Peyer's patch (tissue), 4 donors: ENCODE data around the gene UBAC2. TPM values are rescaled to one million over a fixed set of nuclear protein-coding genes. Genes with fewer than 3 reads are reported as not detected.

ENCODE experiments used
- DNase-seq, 3 donors: peaks; one replicate each; pipeline ENCODE4 v3.0.0-alpha.2; 2017 to 2019
- H3K27ac ChIP-seq, 4 donors: fragments of 200-600 bp; sonication (generic); one replicate each; pipeline ENCODE4 v1.5.1; 2016 to 2019
- H3K27me3 ChIP-seq, 2 donors: fragments of 200-600 bp; sonication (generic); one replicate each; pipeline ENCODE4 v1.5.1; 2019
- H3K36me3 ChIP-seq, 3 donors: fragments of 200-600 bp; sonication (generic); one replicate each; pipeline ENCODE4 v1.5.1; 2016 to 2019
- H3K4me1 ChIP-seq, 4 donors: fragments of 200-600 bp; sonication (generic); one replicate each; pipeline ENCODE4 v1.5.1; 2016 to 2019
- H3K4me3 ChIP-seq, 4 donors: fragments of 200-600 bp; sonication (generic); 1 replicate in 3 of 4; 2 replicates in 1 of 4; pipeline ENCODE4 v1.5.1; 2016 to 2019; ENCODE audit warnings: mild to moderate bottlenecking in 1 of 4
- H3K9me3 ChIP-seq, 4 donors: fragments of 200-600 bp; sonication (generic); one replicate each; pipeline ENCODE4 v1.5.1; 2016 to 2019; ENCODE audit warnings: mild to moderate bottlenecking in 1 of 4
- POLR2A ChIP-seq, 2 donors: fragments of 450-650 bp; IDR thresholded peaks; one replicate each; pipeline ENCODE4 v1.5.1; 2017; ENCODE audit warnings: antibody characterized with exemption in 2 of 2, mild to moderate bottlenecking in 2 of 2, moderate library complexity in 2 of 2
- total RNA-seq, 4 donors: library from RNA; depleted of rRNA; stranded (reverse); fragments of >200 nt; gene quantifications; one replicate each; pipeline ENCODE4 v1.1.0, GENCODE V29; 2016
- TF ChIP-seq, protein P1 (sequence below), 6 experiments: fragments of 450-650 bp in 4 of 6; fragments of 200-600 bp in 2 of 6; sonication (generic) in 1 of 6; IDR thresholded peaks; one replicate each; pipeline ENCODE4 v1.5.1; 2017 to 2019; ENCODE audit warnings: antibody characterized with exemption in 6 of 6, mild to moderate bottlenecking in 3 of 6, moderate library complexity in 1 of 6

Gene UBAC2
- total RNA-seq, 4 donors from 2014 or later, result 38.8 to 67.8 (median 63.4) TPM

DNA sequence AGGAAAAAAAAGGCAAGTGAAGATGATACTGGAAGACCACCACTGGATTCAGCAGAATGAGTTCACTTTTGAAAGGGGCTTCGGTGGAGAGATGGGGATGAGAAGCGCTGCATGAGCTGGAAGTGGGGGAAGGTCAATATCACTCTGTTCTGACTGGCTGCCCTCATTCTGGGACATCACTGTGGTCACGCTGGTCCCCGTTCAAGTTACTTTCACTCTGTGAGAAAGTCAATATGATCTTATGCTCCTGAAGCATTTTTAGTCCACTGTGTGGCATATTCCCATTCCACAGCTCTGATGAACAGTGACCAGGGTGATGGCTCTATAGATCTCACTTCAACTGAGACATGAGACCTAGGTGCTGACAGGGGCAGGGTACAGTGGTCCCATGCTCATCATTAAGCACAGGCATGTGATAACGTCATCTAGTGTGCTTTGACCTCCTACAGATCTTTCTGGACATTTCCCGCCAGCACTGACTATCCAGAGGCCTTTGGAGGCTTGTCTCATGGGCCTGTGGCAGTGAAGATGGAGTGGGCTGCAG, 146.8 kb downstream of the UBAC2 start:
- TF ChIP-seq, protein P1, sequence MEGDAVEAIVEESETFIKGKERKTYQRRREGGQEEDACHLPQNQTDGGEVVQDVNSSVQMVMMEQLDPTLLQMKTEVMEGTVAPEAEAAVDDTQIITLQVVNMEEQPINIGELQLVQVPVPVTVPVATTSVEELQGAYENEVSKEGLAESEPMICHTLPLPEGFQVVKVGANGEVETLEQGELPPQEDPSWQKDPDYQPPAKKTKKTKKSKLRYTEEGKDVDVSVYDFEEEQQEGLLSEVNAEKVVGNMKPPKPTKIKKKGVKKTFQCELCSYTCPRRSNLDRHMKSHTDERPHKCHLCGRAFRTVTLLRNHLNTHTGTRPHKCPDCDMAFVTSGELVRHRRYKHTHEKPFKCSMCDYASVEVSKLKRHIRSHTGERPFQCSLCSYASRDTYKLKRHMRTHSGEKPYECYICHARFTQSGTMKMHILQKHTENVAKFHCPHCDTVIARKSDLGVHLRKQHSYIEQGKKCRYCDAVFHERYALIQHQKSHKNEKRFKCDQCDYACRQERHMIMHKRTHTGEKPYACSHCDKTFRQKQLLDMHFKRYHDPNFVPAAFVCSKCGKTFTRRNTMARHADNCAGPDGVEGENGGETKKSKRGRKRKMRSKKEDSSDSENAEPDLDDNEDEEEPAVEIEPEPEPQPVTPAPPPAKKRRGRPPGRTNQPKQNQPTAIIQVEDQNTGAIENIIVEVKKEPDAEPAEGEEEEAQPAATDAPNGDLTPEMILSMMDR (IDR thresholded peaks at IDR 0.05), result no peak
- no peak for TF ChIP-seq POLR2A (IDR thresholded peaks at IDR 0.05)
- DNase-seq, result no peak
- H3K36me3 ChIP-seq, result peaks cover 0 to 53% (median 0%) of the 10 kb centered on the region in 3 donors

DNA sequence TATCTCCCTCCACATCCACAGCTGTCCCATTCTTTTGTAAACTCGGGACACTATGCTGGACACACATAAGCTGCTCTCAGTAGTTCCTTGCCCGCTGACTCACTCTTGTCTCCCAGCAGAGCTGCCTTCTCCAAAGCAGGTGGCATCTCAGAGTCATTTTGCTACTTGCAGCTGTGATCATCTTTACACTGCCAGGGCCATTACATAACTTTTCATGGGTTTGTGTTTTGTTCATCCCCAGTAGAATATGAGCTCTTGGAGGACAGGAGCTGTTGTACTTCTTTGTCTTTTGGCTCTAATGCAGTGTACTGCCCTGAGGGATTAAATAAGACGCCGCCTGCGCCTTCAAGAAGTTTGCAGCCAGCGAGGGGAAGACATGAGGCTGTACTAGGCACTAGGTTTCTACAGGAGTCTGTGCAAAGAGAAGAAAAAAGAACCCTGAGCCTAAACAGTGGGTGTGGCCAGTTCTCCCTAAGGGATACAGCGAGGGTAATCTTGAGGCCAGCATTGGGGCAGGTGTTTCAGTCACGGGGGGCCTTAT, 147.3 kb downstream of the UBAC2 start:
- peaks cover 0 to 47% (median 0%) of the 10 kb centered on the region in 3 donors for H3K36me3 ChIP-seq
- TF ChIP-seq, protein P1 (IDR thresholded peaks at IDR 0.05), result no peak
- TF ChIP-seq POLR2A (IDR thresholded peaks at IDR 0.05), result no peak
- H3K27ac ChIP-seq, result peak overlapping the region in 1 of 4 donors; percentile 34
- no peak for DNase-seq
- no peaks in the 10 kb centered on the region for H3K9me3 ChIP-seq
- no peaks in the 10 kb centered on the region for H3K27me3 ChIP-seq
- no peak overlapping the region for H3K4me3 ChIP-seq
- no peaks in the 10 kb centered on the region for H3K4me1 ChIP-seq

More for the DNA sequence above, 146.8 kb downstream of the UBAC2 start:
- H3K4me3 ChIP-seq, result no peak overlapping the region
- no peaks in the 10 kb centered on the region for H3K27me3 ChIP-seq
- H3K9me3 ChIP-seq, result no peaks in the 10 kb centered on the region
- no peaks in the 10 kb centered on the region for H3K4me1 ChIP-seq
- H3K27ac ChIP-seq, result peak overlapping the region in 1 of 4 donors; percentile 34

DNA sequence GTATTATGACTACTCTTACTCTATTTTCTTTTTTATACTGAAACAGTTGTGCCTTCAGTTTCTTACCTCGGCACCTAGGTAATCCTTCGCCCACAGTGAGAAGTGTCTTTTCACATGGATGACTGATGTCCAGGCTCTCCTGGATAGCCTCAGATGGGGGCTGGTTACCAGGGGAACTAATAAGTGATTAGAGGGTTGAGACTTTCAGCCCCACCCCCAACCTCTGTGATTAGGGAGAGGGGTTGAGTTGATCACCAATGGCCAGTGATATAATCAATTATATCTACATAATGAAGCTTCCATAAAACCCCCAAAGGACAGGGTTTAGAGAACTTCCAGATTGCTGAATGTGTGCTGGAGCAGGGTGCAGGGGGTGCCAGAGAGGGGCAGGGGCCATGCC, 149.5 kb downstream of the UBAC2 start:
- TF ChIP-seq, protein P1 (IDR thresholded peaks at IDR 0.05), result no peak
- no peak for TF ChIP-seq POLR2A (IDR thresholded peaks at IDR 0.05)
- DNase-seq, result no peak
- H3K36me3 ChIP-seq, result peaks cover 0 to 30% (median 0%) of the 10 kb centered on the region in 3 donors

DNA sequence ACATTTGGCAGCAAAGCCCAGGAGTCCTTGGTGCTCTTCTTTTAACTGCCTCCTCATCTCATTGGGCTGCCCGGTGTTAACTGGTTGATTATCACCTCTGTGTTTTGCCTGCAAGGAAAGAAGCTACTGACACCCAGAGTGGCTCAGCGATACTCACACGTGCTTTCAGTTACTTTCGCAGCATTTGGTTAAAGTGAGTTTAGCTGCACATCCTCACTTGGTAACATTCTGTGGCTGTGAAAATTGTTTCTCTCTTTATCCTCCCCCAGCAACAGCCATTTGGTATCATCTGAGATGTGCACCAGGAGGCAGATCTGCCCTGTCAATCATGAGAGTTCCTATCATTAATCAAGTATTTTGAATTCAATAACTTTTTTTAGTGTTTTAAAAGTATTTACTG, 151.1 kb downstream of the UBAC2 start:
- Histone ChIP-seq H3K27ac (peak overlapping the region; percentile 43 to 86 (median 70)), H3K27me3 (no peaks in the 10 kb centered on the region), H3K9me3 (no peaks in the 10 kb centered on the region), H3K4me1 (peaks cover 0 to 28% (median 18%) of the 10 kb centered on the region in 4 donors), H3K36me3 (peaks cover 0 to 20% (median 0%) of the 10 kb centered on the region in 3 donors), H3K4me3 (no peak overlapping the region)
- DNase-seq, result no peak
- TF ChIP-seq, protein P1 (IDR thresholded peaks at IDR 0.05), result no peak
- no peak for TF ChIP-seq POLR2A (IDR thresholded peaks at IDR 0.05)

More for the DNA sequence above, 149.5 kb downstream of the UBAC2 start:
- H3K27ac ChIP-seq, result no peak overlapping the region
- H3K4me3 ChIP-seq, result no peak overlapping the region
- peaks cover 0 to 16% (median 7%) of the 10 kb centered on the region in 4 donors for H3K4me1 ChIP-seq
- no peaks in the 10 kb centered on the region for H3K9me3 ChIP-seq
- no peaks in the 10 kb centered on the region for H3K27me3 ChIP-seq

DNA sequence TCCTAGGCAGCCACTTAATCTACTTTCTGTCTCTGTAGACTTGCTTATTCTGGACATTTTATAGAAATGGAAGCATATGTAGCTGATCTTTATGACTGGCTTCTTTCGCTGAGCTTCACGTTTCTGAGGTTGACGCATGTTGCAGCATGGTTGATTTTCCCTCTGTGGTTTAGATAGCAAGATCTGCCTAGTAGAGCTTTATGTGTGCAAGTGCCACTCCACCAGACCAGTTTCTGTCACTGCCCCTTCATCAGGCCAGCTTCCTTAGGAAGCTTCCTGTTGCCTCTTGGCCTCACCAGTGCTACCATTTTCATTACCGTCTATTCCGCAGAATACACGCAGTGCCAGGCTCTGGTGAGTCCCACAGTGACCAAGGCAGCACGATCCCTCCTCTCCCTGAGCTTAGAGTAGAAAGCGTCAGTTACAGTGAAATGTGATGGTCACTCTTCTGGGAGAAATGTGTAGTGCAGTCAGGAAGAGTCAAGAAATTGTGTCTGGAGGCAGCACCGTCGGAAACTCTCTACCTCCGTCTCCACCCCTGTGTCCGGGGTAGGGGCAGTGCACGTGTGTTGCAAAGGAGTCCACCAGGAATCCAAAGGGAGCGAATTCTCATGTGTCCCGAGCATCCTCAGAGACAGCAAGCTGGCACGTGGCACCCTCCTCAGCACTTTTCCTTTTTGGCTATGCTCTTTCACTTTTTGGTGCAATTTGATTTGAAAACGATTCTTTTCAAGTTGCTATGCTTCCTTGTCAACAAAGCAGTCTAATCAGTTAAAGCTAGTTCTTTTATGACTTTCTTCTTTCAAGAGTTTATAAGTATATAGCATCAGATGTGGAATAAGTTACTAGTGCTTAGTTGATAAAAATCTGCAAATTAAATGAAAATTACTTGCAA, 151.9 kb downstream of the UBAC2 start:
- TF ChIP-seq POLR2A (IDR thresholded peaks at IDR 0.05), result no peak
- TF ChIP-seq, protein P1 (IDR thresholded peaks at IDR 0.05), result no peak
- Histone ChIP-seq H3K36me3 (peaks cover 0 to 14% (median 0%) of the 10 kb centered on the region in 3 donors), H3K4me1 (peaks cover 0 to 37% (median 23%) of the 10 kb centered on the region in 4 donors), H3K27me3 (no peaks in the 10 kb centered on the region), H3K4me3 (no peak overlapping the region), H3K9me3 (no peaks in the 10 kb centered on the region), H3K27ac (peak overlapping the region; percentile 43 to 86 (median 70))
- no peak for DNase-seq
